Gastroesophageal sphincter (tissue), 4 donors: ENCODE data around the gene GALNT10. TPM values are rescaled to one million over a fixed set of nuclear protein-coding genes. Genes with fewer than 3 reads are reported as not detected.

Experiments used
- ATAC-seq: fragments of 150-250 bp; one replicate; pipeline ENCODE4 v1.9.1; 2016; ENCODE audit warnings: mild to moderate bottlenecking, moderate library complexity
- H3K27ac ChIP-seq, 4 donors: fragments of 200-600 bp; sonication (generic) in 3 of 4; 1 replicate in 3 of 4; 2 replicates in 1 of 4; pipeline ENCODE4 v1.5.1; 2016 to 2019
- H3K27me3 ChIP-seq: fragments of 200-600 bp; sonication (generic); one replicate; pipeline ENCODE4 v1.5.1; 2019
- H3K36me3 ChIP-seq, 2 donors: fragments of 200-600 bp; sonication (generic); one replicate each; pipeline ENCODE4 v1.5.1; 2019; ENCODE audit warnings: control low read depth in 1 of 2
- H3K4me1 ChIP-seq, 3 donors: fragments of 200-600 bp; sonication (generic); 1 replicate in 2 of 3; 2 replicates in 1 of 3; pipeline ENCODE4 v1.5.1; 2016 to 2019; ENCODE audit warnings: control low read depth in 2 of 3
- H3K4me3 ChIP-seq, 2 donors: fragments of 200-600 bp; sonication (generic); one replicate each; pipeline ENCODE4 v1.5.1; 2019; ENCODE audit warnings: mild to moderate bottlenecking in 1 of 2, moderate library complexity in 1 of 2
- H3K9me3 ChIP-seq, 3 donors: fragments of 200-600 bp; sonication (generic); one replicate each; pipeline ENCODE4 v1.5.1; 2017 to 2019; ENCODE audit warnings: control low read depth in 2 of 3
- EP300 ChIP-seq: sonication (generic); formaldehyde crosslinking; IDR thresholded peaks from one replicate; pipeline ENCODE4 v1.6.1; 2017; ENCODE audit warnings: antibody characterized with exemption, mild to moderate bottlenecking
- POLR2A ChIP-seq, 2 donors: fragments of 450-650 bp; IDR thresholded peaks; one replicate each; pipeline ENCODE4 v1.6.1; 2017; ENCODE audit warnings: antibody characterized with exemption in 2 of 2, mild to moderate bottlenecking in 2 of 2, moderate library complexity in 1 of 2
- POLR2AphosphoS5 ChIP-seq: sonication (generic); formaldehyde crosslinking; IDR thresholded peaks from one replicate; pipeline ENCODE4 v1.6.1; 2017; ENCODE audit warnings: antibody characterized with exemption
- WGBS, 2 donors: methylation state at CpG; one replicate each; pipeline ENCODE4 v1.1.5; 2018; ENCODE audit warnings: low coverage in 1 of 2; 5-methylcytosine and 5-hydroxymethylcytosine counted together
- total RNA-seq, 4 donors: library from RNA; depleted of rRNA; stranded (reverse); fragments of >200 nt; gene quantifications; one replicate each; pipeline ENCODE4 v1.1.0, GENCODE V29; 2016
- TF ChIP-seq, protein P1 (sequence below), 4 experiments: fragments of 200-600 bp in 2 of 4; fragments of 450-650 bp in 2 of 4; sonication (generic) in 1 of 4; IDR thresholded peaks; one replicate each; pipeline ENCODE4 v1.5.1; 2017 to 2019; ENCODE audit warnings: antibody characterized with exemption in 4 of 4, mild to moderate bottlenecking in 2 of 4, moderate library complexity in 2 of 4

The GALNT10 gene
- total RNA-seq, 4 donors from 2014 or later, result 19.1 to 49.1 (median 34.0) TPM

DNA sequence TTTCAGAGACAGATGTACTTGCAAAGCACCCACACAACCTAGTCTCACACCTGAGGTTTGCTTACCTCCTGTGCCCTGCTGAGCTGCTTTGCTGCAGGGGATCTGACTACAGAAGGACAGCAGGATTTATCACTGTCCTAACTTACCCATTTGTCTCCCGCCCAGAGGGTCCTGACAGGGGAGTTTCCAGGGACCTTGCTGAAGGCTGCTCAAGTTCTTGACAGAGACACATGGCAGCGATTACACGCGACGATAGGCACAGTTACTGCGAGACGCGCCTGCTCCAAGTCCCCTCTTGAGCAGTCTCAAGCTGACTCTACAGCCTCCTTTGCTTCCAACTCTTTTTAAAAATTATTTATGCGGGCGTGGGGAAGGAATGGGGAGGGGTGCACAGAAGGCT lies 24.6 kb upstream of the GALNT10 start:
- Histone ChIP-seq H3K9me3 (no peaks in the 10 kb centered on the region), H3K36me3 (no peaks in the 10 kb centered on the region), H3K4me3 (no peak overlapping the region), H3K27me3 (peaks cover 10% of the 10 kb centered on the region), H3K27ac (no peak overlapping the region), H3K4me1 (peaks cover 0 to 11% (median 0%) of the 10 kb centered on the region in 3 donors)
- TF ChIP-seq, protein P1, sequence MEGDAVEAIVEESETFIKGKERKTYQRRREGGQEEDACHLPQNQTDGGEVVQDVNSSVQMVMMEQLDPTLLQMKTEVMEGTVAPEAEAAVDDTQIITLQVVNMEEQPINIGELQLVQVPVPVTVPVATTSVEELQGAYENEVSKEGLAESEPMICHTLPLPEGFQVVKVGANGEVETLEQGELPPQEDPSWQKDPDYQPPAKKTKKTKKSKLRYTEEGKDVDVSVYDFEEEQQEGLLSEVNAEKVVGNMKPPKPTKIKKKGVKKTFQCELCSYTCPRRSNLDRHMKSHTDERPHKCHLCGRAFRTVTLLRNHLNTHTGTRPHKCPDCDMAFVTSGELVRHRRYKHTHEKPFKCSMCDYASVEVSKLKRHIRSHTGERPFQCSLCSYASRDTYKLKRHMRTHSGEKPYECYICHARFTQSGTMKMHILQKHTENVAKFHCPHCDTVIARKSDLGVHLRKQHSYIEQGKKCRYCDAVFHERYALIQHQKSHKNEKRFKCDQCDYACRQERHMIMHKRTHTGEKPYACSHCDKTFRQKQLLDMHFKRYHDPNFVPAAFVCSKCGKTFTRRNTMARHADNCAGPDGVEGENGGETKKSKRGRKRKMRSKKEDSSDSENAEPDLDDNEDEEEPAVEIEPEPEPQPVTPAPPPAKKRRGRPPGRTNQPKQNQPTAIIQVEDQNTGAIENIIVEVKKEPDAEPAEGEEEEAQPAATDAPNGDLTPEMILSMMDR (IDR thresholded peaks at IDR 0.05), result no peak
- TF ChIP-seq POLR2AphosphoS5, result no peak
- no peak for TF ChIP-seq EP300
- no peak for TF ChIP-seq POLR2A (IDR thresholded peaks at IDR 0.05)
- no peak for ATAC-seq
- WGBS, 2 donors, result 44 to 67% methylated on average over 4 to 9 of the region's 10 CpGs

DNA sequence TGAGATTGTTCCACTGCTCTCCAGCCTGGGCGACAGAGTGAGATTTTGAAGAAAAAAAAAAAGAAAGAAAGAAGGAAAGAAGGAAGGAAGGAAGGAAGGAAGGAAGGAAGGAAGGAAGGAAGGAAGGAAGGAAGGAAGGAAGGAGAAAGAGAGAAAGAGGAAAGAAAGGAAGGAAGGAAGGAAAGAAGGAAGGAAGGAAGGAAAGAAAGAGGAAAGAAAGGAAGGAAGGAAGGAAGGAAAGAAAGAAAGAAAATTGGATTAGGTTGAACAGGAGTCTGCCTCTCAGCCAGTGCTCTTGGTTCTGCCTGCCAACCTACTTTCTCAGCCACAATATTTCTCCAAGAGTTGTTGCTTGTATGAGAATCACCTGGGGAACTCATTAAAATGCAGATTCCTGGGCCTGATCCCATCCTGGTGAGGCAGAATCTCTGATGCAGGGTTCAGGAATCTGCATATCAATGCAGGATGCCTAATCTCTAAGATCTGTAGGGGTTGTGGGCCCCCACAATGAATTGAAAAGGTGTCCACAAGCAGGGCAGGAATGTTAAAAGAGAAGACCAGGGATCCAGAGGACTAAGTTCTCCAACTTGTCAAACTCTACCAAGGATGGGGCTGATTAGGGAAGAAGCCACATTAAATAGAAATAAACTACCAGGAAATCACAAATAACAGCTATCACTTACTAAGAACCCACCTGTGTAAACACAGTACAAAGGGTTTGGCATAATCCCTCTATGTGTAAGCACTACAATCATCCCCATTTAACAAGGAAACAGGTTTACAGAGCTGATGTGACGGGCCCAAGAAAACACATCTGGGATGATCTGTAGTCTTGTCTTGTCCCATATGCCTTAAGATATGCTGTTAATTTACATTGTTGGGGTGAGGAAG lies 23.4 kb upstream of the GALNT10 start:
- no peaks in the 10 kb centered on the region for H3K9me3 ChIP-seq
- H3K4me1 ChIP-seq, result peaks cover 0 to 11% (median 0%) of the 10 kb centered on the region in 3 donors
- H3K36me3 ChIP-seq, result no peaks in the 10 kb centered on the region
- H3K27me3 ChIP-seq, result peaks cover 10% of the 10 kb centered on the region
- no peak overlapping the region for H3K4me3 ChIP-seq
- 54 to 100% methylated on average over 1 to 2 of the region's 2 CpGs for WGBS, 2 donors
- TF ChIP-seq POLR2AphosphoS5 (no peak), EP300 (no peak), POLR2A (IDR thresholded peaks at IDR 0.05) (no peak)
- TF ChIP-seq, protein P1 (IDR thresholded peaks at IDR 0.05), result no peak
- ATAC-seq, result no peak
- no peak overlapping the region for H3K27ac ChIP-seq

DNA sequence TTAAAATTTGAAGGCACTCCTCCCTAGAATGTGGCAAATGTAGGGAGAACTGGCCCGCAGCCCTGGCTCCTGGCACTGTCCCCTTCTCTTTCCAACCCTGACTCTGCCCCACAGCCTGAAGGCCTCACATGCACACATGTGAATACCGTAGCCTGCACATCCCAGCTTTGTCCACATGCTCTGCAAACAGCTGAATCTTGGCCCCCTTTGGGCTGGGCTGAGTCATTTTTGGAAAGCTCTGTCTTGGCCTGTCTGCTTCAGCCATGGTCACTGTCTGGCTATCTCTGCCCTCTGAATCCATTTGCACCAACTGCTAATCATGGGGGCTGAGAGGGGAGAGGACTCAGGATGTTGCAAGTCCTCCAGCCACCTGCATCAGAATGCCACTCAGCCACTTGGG lies 22.1 kb upstream of the GALNT10 start:
- Histone ChIP-seq H3K27me3 (peaks cover 10% of the 10 kb centered on the region), H3K4me1 (peaks cover 0 to 4% (median 0%) of the 10 kb centered on the region in 3 donors), H3K4me3 (no peak overlapping the region), H3K27ac (no peak overlapping the region), H3K9me3 (no peaks in the 10 kb centered on the region), H3K36me3 (no peaks in the 10 kb centered on the region)
- no peak for ATAC-seq
- TF ChIP-seq POLR2A (IDR thresholded peaks at IDR 0.05), result no peak
- TF ChIP-seq POLR2AphosphoS5, result no peak
- TF ChIP-seq EP300, result no peak
- TF ChIP-seq, protein P1 (IDR thresholded peaks at IDR 0.05), result no peak
- WGBS, 2 donors, result 75 to 100% methylated on average over 1 to 2 of the region's 2 CpGs

DNA sequence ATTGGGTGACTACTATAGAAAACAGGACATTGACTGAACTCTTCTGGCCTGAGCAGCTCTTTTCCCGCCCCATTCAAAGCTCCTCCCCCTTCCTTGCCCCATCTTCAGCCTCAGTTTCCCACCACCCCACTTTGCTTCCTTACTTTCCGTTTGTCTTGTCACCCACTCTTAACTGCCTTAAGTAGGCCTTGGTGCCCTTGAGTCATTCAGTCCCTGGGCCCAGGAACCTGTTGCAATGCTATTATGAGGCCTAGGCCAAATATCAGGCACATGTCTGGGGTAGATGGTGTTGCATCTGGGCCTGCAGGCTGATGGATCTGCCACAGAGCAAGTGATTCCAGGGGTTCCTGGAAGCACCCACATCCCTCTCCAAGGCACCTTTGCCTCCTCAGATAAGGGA lies 17.7 kb upstream of the GALNT10 start:
- WGBS, 2 donors, result 96% methylated on average over 2 of the region's 2 CpGs; no CpG with 5 or more reads in 1 of the 2 donors
- Histone ChIP-seq H3K27me3 (no peaks in the 10 kb centered on the region), H3K27ac (no peak overlapping the region), H3K4me1 (peaks cover 0 to 4% (median 0%) of the 10 kb centered on the region in 3 donors), H3K4me3 (no peak overlapping the region), H3K36me3 (no peaks in the 10 kb centered on the region), H3K9me3 (no peaks in the 10 kb centered on the region)
- no peak for ATAC-seq
- TF ChIP-seq POLR2A (IDR thresholded peaks at IDR 0.05), result no peak
- TF ChIP-seq POLR2AphosphoS5, result no peak
- TF ChIP-seq, protein P1 (IDR thresholded peaks at IDR 0.05), result no peak
- no peak for TF ChIP-seq EP300

DNA sequence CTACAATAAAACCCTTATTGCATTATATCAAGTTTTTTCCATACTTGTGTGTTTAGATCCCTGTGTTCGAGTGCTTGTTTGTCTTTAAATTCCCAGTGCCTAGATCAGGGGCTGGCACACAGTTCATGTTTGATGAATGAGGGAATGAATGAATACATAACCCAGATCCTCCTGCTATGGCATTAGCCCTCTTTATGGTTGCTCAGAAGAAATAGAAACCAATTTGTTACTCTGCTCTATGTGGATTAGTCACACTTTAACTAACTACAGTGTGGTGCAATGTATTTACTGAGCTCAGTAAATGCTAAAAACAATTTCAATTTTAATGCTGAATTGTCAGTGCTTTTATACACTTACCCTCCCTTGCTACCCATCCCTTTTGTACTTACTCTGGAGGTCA lies 16.4 kb upstream of the GALNT10 start:
- TF ChIP-seq EP300, result no peak
- TF ChIP-seq POLR2AphosphoS5, result no peak
- TF ChIP-seq POLR2A (IDR thresholded peaks at IDR 0.05), result no peak
- TF ChIP-seq, protein P1 (IDR thresholded peaks at IDR 0.05), result no peak
- Histone ChIP-seq H3K27ac (no peak overlapping the region), H3K36me3 (no peaks in the 10 kb centered on the region), H3K27me3 (no peaks in the 10 kb centered on the region), H3K4me3 (no peak overlapping the region), H3K4me1 (no peaks in the 10 kb centered on the region), H3K9me3 (no peaks in the 10 kb centered on the region)
- 50% methylated on average over 1 of the region's 1 CpG; no CpG with 5 or more reads in 1 of the 2 donors for WGBS, 2 donors
- no peak for ATAC-seq
